Measurements from ENCODE around the gene DEPDC5.

DNA sequence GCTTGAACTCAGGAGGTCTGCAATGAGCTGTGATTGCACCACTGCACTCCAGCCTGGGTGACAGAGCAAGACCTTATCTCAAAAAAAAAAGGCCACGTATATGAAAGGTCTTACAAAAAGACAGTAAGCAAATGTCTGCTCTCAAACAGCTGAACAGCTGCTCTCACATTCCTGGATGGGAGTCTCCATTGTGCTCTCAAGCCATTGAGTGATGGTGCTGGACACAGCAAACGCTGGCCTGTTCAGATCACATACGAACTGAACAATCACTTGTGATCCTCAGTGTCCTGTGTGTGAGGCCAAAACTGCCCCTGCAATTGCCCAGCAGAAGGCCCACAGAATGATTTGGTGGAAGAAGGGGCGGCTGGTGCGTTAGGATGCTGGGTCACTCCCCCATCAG is 156.2 kb downstream of the DEPDC5 start:
- TF ChIP-seq CTCF (IDR thresholded peaks at IDR 0.05): no peak
- TF ChIP-seq POLR2A (IDR thresholded peaks at IDR 0.05): no peak
